Inflammatory macrophage treated with lipopolysaccharide for 1 hour (primary cell): Measurements from ENCODE around the gene NIM1K.
"Not testable (repeated sequence)": the region's sequence is repeated elsewhere in the genome, so short reads cannot be mapped to it uniquely, and the experiment has no call there.

ENCODE experiments used
- DNase-seq, 2 donors: peaks; one replicate each; pipeline ENCODE4 v3.0.0-alpha.2; 2020 to 2022

Gene NIM1K

DNA sequence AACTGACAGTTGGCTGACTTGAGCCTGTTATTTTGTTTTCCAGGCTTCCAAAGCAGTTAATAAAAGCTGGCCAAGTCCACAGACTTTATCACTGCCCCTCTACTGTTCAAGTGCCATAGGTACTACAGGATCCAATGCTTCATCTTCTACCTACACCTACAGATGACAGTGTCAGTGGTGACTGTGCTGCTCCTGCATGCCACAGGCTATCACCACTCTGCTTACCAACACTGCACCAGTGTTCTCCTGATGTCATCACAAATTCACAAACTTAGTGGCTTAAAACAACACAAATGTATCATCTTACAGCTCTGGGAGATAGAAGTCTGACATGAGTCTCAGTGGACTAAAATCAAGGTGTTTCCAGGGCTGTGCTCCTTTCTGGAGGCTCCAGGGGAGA, 94.6 kb downstream of the NIM1K start:
- DNase-seq: no peak

DNA sequence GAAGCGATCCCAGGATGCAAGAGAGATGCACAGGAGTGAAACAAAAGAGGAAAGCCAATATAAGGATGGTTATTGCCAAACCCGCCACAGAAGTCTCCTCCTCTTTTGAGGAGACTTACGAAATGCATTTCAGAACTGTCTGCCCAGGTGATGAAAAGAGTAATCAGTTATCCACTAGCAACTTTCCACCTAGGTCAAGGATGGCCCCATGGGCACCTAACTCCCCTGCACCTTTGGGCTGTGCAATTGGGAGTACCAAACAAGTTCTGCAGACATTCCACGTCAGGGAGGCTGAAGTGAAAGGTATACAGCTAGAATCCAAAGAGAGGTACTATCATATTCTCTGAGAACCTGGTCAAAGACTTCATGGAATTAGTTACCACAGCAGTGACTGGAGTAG, 95.5 kb downstream of the NIM1K start:
- DNase-seq: no peak

DNA sequence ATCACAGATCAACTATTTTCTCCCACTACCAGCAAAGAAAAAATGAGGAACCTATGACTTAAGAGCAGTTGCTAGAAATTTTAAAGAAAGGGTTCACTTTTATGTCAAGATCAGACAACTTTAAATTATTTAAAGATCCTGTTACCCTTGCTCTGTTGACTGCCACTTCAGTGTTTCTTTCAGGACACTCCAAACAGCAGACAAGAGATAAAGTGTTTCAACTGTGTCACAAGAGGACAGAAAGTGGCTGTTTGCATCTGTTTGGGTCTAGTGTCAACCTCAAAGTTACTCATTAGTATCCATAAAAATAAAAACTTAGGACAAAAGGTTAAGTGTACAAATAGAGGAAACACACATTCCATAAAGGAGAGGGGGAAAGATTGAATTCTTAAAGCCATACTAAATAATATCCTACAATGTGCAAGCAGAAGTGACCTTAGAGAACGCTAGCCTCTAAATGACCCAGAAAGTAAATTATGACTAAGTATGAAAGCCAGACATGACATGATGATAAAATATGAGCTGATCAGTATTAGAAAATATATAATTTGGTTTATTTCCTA, 96.3 kb downstream of the NIM1K start:
- no peak for DNase-seq

DNA sequence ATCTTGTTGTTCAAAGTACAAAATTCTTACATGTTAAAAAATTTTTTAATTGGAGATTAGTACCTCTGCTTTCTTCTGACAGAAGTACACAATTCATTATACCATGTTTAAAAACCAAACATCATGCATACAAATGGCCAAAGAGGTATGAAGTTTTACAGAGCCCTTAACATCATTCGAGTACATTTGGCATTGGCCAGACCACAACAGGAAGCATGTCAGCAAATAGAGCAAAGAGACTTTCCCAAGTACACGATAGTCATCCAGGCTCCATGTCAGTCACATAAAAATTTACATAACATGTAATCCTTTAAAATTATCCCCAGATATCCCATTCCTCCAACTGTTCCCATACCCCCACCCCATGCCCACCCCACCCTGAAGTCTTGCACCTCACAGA, 98.7 kb downstream of the NIM1K start:
- no peak for DNase-seq

DNA sequence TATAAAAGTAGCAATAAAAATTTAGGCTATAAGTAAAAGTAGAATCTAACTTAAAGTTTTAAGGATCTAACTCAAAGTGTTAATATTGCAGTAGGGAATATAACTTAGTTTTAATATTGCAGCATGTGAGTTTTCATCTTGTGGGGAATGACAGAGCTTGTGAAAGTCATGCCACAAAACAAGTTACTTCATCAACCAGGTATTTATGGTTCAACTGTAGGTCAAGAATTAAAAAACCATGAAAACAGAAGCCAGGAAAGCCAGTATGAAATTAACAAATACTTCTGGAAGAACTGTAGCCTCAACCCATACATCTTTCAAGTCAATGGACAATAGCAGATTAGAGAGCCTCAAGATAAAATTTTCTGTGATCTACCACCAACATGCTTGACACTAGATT, 102.2 kb downstream of the NIM1K start:
- DNase-seq: no peak

DNA sequence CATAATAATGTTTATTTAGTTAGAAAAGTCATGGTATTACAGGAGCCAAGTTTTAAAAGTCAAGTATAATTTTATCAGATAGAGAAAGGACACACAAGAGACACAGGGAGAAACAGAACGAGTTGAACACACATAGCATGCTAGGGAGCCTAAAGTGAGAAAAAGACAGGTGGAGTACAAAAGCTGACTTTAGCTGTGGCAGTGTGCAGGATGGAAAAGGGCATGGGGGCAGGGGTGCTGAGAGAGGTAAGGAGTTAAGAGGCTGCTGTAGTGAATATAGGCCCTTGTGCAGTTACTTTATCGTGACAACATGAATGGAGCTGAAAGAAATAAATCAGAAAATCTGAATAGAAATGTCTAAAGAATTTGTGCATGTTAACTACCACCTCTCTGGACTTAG, 103.2 kb downstream of the NIM1K start:
- no peak for DNase-seq

DNA sequence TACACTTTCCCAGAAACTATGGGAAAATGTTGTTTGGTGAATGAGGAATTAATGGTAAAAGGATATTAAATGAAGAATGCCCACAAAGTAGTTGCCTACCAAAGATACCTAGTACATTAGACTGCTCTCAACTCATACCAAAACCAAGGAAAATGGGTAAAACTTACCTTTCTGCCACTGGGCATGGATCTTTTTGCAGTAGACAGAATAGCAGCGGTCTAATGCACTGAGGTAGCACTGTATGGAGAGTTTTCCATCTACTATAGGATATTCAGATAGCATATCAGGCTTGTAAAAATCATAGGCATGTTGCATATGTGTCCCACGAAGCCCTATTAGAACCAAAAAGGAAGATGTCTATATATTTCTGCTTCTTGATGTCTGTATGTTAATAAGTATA, 104.8 kb downstream of the NIM1K start:
- no peak for DNase-seq

DNA sequence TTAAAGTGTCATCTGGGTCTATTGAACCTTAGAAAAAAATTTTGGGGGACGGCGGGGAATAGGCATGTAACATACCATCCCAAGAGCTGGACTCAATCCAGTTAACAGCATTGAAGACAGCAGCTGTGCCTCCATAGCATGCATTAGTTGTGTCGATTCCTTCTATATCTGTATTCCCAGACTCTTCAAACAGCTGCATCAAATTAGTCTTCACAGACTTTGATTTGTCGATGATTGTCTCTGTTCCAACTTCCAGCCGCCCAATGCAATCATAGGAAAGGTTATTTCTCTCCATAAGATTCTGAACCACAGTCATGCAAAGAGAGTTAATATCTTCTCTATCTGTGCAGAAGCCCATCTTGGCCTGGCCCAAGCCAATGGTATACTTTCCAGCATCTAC, 106.4 kb downstream of the NIM1K start:
- no peak for DNase-seq

GRCh38 chr5:43300112-43300511, 108.1 kb downstream of the NIM1K start:
- DNase-seq: no peak

DNA sequence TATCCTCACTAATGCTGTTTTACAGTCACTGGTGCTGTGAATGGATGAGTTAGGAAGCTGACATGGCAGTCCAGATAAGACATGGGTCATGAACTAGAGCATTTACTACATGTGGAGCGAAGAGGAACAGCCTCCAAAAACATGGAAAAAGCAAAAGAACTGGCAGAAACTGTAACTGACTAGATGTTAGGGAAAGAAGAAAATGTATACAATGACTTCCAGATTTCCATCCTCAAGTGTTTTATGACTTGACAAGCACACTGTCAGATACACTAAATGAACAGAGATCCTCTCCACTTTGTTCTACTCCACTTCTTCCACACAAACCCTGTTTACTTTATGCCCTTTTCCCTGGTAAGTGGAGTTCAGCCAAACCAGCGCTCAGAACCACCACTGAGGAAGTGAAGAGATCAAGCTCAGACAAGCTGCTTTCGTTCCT, 109.6 kb downstream of the NIM1K start:
- no peak for DNase-seq

- DNase-seq: peak; percentile 75 to 81
Observed at GRCh38 chr5:43302481-43302880, 110.5 kb downstream of the NIM1K start.

GRCh38 chr5:43303242-43303641, 111.2 kb downstream of the NIM1K start:
- DNase-seq: peak in 1 of 2 donors; percentile 21

DNA sequence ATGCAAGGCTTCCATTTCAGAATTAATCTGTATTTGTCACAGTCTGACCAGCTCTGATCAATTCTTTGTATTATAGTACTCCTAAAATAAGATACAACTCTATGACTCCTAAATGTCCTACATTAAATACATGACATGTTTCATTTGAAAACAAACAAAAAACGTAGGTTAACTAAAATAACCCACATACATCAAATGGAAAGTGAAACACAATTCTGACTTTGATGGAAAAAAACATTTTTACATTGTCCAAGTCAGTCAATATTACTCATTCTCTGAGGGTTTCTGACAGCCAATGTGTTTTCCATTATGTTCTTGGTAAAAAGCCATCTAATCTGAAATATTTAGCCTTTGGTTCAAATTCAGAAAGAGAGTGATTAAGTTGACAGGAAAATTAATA, 112.5 kb downstream of the NIM1K start:
- DNase-seq: peak; percentile 50 to 52

- peak; percentile 46 to 80 for DNase-seq
Observed at GRCh38 chr5:43305948-43306565, 114.0 kb downstream of the NIM1K start.

DNA sequence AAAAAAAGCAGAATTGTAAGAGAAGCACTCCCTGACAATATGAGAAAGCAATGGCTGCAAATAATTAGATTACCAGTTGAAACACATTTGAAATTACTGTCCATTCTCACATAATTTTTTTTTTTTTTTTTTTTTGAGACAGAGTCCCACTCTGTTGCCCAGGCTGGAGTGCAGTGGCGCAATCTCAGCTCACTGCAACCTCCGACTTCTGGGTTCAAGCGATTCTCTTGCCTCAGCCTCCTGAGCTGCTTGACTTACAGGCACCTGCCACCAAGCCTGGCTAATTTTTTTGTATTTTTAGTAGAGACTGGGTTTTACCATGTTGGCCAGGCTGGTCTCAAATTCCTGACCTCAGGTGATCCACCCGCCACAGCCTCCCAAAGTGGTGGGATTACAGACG, 114.9 kb downstream of the NIM1K start:
- DNase-seq: not testable (repeated sequence)

GRCh38 chr5:43309122-43309521, 117.1 kb downstream of the NIM1K start:
- DNase-seq: no peak

DNA sequence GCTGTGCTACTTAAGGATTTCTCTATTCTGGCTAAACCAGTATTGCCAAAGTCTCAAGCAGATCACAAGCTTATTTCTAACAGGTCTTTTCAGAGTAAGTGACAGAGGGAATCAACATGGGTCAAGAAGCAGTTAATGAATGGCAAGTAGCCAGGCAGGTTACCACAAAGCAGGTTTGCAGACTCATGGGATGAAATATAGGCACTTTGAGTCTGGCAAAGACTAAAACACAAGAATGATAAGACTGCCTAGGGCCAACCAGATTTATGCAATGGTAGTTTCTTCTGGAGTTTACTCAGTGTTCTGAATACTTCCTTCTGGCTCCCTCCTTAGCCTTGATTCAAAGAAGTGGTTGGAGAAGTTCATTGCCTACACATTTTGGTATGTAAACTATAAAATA, 117.6 kb downstream of the NIM1K start:
- DNase-seq: peak; percentile 23 to 61

- DNase-seq: no peak
Observed at GRCh38 chr5:43312076-43312661, 120.1 kb downstream of the NIM1K start.

- peak; percentile 33 to 45 for DNase-seq
Observed at GRCh38 chr5:43312699-43313034, 120.6 kb downstream of the NIM1K start.

DNA sequence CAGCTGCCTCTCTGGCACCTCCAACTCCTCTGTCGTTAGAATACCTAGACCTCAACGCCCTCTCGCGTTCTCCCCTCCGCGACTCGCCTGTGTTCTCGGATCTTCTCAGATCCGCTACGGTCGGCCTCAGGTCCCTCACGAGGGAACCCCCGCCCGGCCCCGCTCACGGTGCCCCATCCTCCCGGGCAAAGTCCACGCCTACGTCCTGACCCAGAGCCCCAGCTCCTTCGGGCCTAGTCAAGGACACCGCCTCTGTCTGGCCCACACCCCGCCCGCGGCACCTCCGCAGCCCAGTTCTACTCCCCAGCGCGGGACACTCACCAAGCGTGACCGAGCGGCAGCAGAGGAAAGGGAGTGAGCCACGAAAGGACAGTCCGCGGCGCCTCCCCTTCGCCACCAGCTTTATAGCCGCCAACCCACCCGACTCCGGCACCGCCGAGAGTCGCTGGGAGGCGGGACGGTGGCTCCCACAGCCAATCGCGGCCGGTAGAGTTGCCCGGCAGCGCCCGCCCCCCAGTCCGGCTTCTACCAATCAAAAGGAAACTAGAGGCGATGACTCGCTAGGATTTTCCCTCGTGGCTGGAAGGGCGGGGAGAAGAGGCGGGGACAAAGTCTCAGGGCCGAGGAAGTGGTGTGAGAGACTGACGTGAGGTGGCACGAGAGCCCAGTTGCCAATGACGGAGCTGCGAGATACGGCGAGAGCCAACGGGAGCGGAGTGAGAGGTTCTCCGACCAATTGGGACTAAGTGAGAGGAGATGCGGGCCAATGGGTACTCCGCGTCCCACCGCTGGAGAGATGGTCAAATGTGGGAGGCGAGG, 121.2 kb downstream of the NIM1K start, which contains the start of gene HMGCS1:
HMGCS1 (minus strand) TSS at position 378 of the 819 bp plus-strand sequence. CDS start 14,447 bp downstream, outside the sequence.
- peak; percentile 99 for DNase-seq

GRCh38 chr5:43313854-43314457, 121.9 kb downstream of the NIM1K start:
- no peak for DNase-seq

- no peak for DNase-seq
Observed at GRCh38 chr5:43314724-43315123, 122.7 kb downstream of the NIM1K start.

GRCh38 chr5:43315263-43315662, 123.2 kb downstream of the NIM1K start:
- DNase-seq: no peak
